Measurements from ENCODE around the gene GATA5. TPM values are rescaled to one million over a fixed set of nuclear protein-coding genes. Genes with fewer than 3 reads are reported as not detected.

GATA5 gene
- total RNA-seq, 1 experiment from 2014 or later: 0.18 TPM

DNA sequence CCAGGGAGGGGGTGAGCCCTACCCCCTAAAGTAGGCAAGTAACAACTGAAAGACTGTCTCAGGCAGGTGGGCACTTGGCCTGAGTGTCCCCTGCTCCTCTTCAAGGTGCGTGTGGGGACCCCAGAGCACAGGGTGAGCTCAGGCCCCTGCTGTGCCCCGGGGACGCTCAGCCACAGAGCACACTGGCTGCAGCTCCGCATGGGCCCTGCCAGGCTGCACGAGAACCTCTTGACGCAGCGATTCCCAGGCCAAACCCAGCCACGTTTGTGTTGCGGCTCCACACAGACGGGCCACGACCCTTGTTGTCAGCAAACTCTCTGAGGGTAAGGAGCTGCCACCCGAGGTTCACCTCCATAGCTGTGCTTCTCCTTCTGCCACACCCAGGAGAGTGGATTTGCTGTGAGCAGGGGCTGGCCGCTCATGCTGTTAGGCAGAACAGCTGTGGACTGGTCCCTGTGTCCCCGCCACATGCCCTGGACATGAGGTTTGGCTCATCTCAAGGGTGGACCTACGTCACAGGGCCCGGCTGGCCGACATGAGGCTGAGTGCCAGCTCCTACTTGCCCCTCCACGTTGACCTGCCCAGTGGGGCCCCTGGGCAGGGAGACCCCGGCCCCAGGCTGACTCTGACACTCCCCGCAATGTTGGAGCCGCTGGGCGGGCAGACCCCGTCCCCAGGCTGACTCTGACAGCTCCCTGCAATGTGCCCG is 29.7 kb upstream of the GATA5 start:
- Histone ChIP-seq H3K27me3 (ENCODE audit: low read length) (no peaks in the 10 kb centered on the region), H4K20me1 (ENCODE audit: low read length) (no peaks in the 10 kb centered on the region), H3K36me3 (ENCODE audit: low read depth, low read length) (no peaks in the 10 kb centered on the region), H3K27ac (ENCODE audit: low read length) (no peak overlapping the region), H3K9me2 (replicated peaks; ENCODE audit: low read length) (no peaks in the 10 kb centered on the region), H3F3A (ENCODE audit: low read length, unreplicated experiment) (no peaks in the 10 kb centered on the region), H3K9me3 (ENCODE audit: low read length) (no peaks in the 10 kb centered on the region), H2AFZ (ENCODE audit: low read length) (no peak overlapping the region), H3K4me3 (ENCODE audit: low read length) (no peak overlapping the region), H3K4me2 (ENCODE audit: low read length) (no peak overlapping the region), H3K9ac (ENCODE audit: low read length) (no peak overlapping the region), H3K79me2 (ENCODE audit: low read length) (no peaks in the 10 kb centered on the region), H3K4me1 (ENCODE audit: insufficient read depth, low read length) (peaks cover 8% of the 10 kb centered on the region; the same call in 1 of the 2 replicates)
- ChIA-PET POLR2A (ENCODE audit: unreplicated experiment) (no interaction called here), CTCF (no interaction called here)
- intact Hi-C loops (cut with micrococcal nuclease): no loop called here
- TF ChIP-seq EZH2 (IDR thresholded peaks at IDR 0.05; ENCODE audit: low read length, unreplicated experiment) (no peak), EZH2phosphoT487 (IDR thresholded peaks at IDR 0.05; ENCODE audit: borderline replicate concordance, low read length) (no peak)
- TF ChIP-seq, protein P1, sequence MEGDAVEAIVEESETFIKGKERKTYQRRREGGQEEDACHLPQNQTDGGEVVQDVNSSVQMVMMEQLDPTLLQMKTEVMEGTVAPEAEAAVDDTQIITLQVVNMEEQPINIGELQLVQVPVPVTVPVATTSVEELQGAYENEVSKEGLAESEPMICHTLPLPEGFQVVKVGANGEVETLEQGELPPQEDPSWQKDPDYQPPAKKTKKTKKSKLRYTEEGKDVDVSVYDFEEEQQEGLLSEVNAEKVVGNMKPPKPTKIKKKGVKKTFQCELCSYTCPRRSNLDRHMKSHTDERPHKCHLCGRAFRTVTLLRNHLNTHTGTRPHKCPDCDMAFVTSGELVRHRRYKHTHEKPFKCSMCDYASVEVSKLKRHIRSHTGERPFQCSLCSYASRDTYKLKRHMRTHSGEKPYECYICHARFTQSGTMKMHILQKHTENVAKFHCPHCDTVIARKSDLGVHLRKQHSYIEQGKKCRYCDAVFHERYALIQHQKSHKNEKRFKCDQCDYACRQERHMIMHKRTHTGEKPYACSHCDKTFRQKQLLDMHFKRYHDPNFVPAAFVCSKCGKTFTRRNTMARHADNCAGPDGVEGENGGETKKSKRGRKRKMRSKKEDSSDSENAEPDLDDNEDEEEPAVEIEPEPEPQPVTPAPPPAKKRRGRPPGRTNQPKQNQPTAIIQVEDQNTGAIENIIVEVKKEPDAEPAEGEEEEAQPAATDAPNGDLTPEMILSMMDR (conservative IDR thresholded peaks at IDR 0.05; ENCODE audit: low read depth, low read length): no peak
- DNase-seq (no peak), ATAC-seq (no peak)
- no TSS peak for BruUV-seq (replicated peaks)

DNA sequence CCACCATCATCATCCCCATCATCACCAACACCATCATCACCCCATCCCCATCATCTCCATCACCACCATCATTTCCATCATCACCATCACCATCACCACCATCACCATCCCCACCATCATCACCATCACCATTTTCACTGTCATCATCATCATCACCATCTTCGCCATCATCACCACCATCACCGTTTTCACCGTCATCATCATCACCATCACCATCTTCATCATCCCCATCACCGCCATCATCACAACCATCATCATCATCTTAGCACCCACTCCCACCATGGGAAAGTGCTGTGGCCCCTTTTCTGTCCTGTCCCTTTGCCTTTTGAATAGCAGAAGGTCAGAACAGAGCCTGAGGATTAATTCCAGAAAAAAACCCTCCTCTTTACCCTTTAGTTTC is 28.5 kb upstream of the GATA5 start:
- POLR2A ChIA-PET (ENCODE audit: unreplicated experiment): no interaction called here
- no peak overlapping the region for H3K27ac ChIP-seq (ENCODE audit: low read length)
- DNase-seq: no peak
- intact Hi-C loops (cut with micrococcal nuclease): no loop called here
- ATAC-seq: no peak
- H3K4me2 ChIP-seq (ENCODE audit: low read length): no peak overlapping the region
- no peak overlapping the region for H3K4me3 ChIP-seq (ENCODE audit: low read length)
- H3K4me1 ChIP-seq (ENCODE audit: insufficient read depth, low read length): peaks cover 11% of the 10 kb centered on the region; the same call in 1 of the 2 replicates
- no peaks in the 10 kb centered on the region for H3K9me2 ChIP-seq (replicated peaks; ENCODE audit: low read length)
- no peak overlapping the region for H2AFZ ChIP-seq (ENCODE audit: low read length)
- no peaks in the 10 kb centered on the region for H3K9me3 ChIP-seq (ENCODE audit: low read length)
- H3K9ac ChIP-seq (ENCODE audit: low read length): no peak overlapping the region
- TF ChIP-seq, protein P1 (conservative IDR thresholded peaks at IDR 0.05; ENCODE audit: low read depth, low read length): no peak
- TF ChIP-seq EZH2phosphoT487 (IDR thresholded peaks at IDR 0.05; ENCODE audit: borderline replicate concordance, low read length): no peak
- TF ChIP-seq EZH2 (IDR thresholded peaks at IDR 0.05; ENCODE audit: low read length, unreplicated experiment): no peak
- no peaks in the 10 kb centered on the region for H4K20me1 ChIP-seq (ENCODE audit: low read length)
- no peaks in the 10 kb centered on the region for H3F3A ChIP-seq (ENCODE audit: low read length, unreplicated experiment)
- no peaks in the 10 kb centered on the region for H3K79me2 ChIP-seq (ENCODE audit: low read length)
- no peaks in the 10 kb centered on the region for H3K36me3 ChIP-seq (ENCODE audit: low read depth, low read length)
- CTCF ChIA-PET: no interaction called here
- BruUV-seq (replicated peaks): no TSS peak
- no peaks in the 10 kb centered on the region for H3K27me3 ChIP-seq (ENCODE audit: low read length)

DNA sequence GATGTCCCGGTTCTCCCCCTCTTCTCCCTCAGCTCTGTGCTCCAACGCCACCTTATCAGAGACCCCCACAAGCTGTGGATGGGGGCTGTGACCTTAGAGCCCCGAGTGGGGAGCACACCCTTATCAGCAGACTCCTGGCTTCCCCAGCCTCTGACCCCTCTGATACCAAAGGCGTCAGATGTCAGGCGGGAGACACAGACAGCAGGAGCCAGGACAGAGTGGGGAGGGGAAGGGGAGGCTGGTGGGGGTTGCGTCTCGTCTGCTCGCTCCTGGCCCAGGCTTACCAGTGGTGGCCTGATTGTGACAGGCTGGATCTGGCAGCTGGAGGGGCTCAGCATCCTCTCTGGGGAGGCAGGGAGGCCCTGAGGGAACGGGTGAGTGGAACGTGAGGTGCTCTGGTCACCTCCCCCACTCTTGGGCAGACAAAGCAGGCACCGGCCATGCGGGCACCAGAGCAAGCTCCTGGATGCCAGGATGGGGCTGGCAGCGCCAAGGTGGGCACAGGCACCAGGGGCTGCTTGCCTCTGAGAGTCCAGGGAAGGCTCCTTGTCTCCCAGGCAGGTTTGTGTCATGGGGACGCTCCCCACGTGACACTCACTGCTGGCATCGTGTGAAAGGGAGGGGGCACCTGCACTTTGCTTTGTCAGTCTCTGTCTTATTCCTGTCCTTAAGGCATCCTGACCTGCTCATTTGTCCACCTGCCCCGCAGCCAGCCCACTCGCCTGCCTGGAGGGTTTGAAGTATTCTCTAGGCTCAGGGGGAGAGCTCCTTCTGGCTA is 27.8 kb upstream of the GATA5 start:
- Histone ChIP-seq H3K9ac (ENCODE audit: low read length) (no peak overlapping the region), H2AFZ (ENCODE audit: low read length) (no peak overlapping the region), H4K20me1 (ENCODE audit: low read length) (no peaks in the 10 kb centered on the region), H3K9me2 (replicated peaks; ENCODE audit: low read length) (no peaks in the 10 kb centered on the region), H3K4me2 (ENCODE audit: low read length) (no peak overlapping the region), H3K9me3 (ENCODE audit: low read length) (no peaks in the 10 kb centered on the region), H3K27me3 (ENCODE audit: low read length) (no peaks in the 10 kb centered on the region), H3K4me3 (ENCODE audit: low read length) (no peak overlapping the region), H3K79me2 (ENCODE audit: low read length) (no peaks in the 10 kb centered on the region), H3K27ac (ENCODE audit: low read length) (no peak overlapping the region), H3K4me1 (ENCODE audit: insufficient read depth, low read length) (peaks cover 11% of the 10 kb centered on the region; the same call in 1 of the 2 replicates), H3K36me3 (ENCODE audit: low read depth, low read length) (no peaks in the 10 kb centered on the region), H3F3A (ENCODE audit: low read length, unreplicated experiment) (no peaks in the 10 kb centered on the region)
- ChIA-PET POLR2A (ENCODE audit: unreplicated experiment) (no interaction called here), CTCF (no interaction called here)
- BruUV-seq (replicated peaks): no TSS peak
- ATAC-seq: no peak
- intact Hi-C loops (cut with micrococcal nuclease): no loop called here
- TF ChIP-seq, protein P1 (conservative IDR thresholded peaks at IDR 0.05; ENCODE audit: low read depth, low read length): no peak
- TF ChIP-seq EZH2phosphoT487 (IDR thresholded peaks at IDR 0.05; ENCODE audit: borderline replicate concordance, low read length) (no peak), EZH2 (IDR thresholded peaks at IDR 0.05; ENCODE audit: low read length, unreplicated experiment) (no peak)
- DNase-seq: no peak
